ENCODE measurements around the gene OR6C74.

Gene OR6C74

DNA sequence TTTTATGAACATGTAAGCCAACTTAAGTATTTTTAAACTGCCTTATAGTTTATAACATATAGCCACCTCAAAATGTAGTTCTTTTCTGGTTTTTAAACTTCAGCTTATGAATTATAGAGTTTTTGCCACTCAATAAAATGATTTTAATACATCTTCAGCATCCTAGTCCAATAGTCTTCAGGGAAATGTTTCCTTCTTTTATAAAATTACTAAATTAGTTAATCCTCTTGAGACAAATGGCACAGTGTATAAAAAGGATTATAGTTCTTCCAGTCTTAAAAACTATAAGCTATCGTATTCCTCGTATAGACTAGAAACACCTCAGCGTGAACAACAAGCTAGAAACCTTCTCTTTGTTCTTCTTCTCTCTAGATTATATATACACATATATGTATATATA is at the start of gene OR6C74:
OR6C74 (plus strand) TSS at position 301 of the 400 bp plus-strand sequence. CDS start 2,679 bp downstream, outside the sequence.
- DNase-seq (ENCODE audit: low spot score): no peak

DNA sequence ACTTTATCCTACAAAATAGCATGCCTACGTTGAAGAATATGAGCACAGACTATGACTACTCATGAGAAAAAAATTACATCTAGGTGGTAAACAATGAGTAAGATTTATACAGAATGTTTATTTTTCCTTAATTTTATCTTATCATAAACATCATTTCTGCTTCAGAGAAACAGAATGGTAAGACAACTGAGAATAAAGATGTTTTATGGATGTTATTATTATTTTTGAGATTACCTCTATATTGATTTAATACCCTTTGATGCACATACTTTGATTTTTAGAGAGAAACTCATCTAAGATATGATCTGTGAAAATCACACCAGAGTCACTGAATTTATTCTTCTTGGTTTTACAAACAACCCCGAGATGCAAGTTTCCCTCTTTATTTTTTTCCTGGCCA is 23.7 kb upstream of the OR6C74 start, which contains the start of gene OR10A7:
OR10A7 (plus strand) TSS at position 301 of the 400 bp plus-strand sequence; CDS start at position 301, 0 bp downstream.
- DNase-seq (ENCODE audit: low spot score): no peak

DNA sequence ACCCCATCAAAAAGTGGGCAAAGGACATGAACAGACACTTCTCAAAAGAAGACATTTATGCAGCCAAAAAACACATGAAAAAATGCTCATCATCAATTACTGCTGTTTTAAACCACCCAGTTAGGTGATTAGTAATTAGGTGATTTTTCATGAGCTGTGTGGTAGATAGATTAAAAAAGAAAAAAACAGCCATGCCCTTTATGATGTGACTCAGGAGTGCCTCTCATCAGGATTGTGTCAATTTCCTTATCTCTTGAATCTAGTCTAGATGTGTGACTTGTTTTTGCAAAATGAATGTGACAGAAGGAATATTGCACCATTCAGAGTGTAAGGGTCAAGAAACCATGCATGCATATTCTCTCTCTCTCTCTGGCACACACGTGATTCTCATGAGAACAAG is 17.9 kb upstream of the OR6C74 start:
- no peak for DNase-seq (ENCODE audit: low spot score)

DNA sequence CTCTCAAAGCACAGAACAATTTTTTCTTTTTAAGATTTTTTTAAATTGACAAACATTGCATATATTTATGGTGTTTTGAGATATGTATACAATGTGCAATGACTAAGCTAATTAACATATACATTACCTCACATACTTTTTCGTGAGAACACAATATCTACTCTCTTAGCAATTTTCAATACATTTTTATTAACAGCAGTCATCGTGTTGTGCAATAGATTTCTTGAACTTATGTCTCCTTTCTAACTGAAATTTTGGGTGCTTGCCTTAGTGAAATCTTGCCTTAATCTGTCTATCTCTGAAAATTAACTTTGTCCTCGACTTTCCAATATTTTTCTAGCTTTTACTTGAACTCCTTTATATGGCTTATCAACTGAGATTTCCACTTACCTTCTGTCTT is 16.8 kb upstream of the OR6C74 start:
- no peak for DNase-seq (ENCODE audit: low spot score)

DNA sequence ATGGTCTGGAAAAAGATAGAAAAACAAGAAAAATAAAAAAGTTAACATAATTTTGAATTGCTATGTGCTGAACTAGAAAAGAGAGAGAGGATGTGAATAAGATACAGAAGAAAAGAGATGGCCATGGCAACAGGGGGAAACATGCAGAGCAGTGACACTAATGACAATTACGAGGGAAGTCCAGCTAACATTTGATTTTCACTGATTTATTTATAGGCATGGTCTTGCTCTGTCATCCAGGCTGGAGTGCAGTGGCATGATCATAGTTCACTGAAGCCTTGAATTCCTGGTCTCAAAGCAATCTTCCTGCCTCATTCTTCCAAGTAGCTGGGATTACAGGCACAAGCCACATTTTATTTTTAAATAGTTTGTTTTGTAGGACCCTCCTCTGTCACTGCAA is 1.8 kb downstream of the OR6C74 start:
- no peak for DNase-seq (ENCODE audit: low spot score)

DNA sequence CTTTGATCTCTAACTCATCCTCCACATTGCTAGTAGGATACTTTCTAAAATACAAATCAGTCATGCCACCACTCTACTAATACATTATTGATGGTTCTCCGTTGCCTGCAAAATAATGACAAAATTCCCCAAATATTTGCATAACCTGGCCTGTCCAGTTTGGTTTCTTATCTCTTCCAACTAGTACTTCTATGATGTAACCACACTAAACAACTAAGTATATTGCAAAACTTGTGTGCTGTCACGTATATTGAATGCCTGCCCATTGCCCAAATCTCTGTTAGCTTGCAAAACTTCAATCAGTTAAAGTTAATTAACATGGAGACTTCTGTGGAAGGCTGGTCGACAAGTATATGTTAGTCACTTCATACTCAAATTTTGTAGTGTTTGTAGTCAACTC is 6.5 kb downstream of the OR6C74 start:
- DNase-seq (ENCODE audit: low spot score): no peak

DNA sequence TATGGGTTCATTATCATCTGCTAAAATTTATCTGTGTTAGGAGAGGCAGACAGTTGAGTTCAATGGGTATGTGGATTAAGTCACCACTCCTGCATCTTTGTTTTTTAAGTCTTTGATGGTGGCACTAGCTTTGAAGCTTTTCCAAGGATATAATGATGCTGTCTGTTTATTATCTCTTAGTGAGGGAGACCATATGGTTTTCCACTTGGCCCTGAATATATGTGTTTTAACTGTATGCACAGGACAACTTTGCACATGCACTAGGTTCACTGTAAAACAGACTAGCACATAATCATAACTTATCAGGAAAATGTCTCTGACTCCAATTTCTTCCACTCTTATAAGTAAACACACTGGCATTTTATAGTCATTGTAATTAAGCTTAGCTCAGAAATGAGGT is 8.9 kb downstream of the OR6C74 start:
- no peak for DNase-seq (ENCODE audit: low spot score)

DNA sequence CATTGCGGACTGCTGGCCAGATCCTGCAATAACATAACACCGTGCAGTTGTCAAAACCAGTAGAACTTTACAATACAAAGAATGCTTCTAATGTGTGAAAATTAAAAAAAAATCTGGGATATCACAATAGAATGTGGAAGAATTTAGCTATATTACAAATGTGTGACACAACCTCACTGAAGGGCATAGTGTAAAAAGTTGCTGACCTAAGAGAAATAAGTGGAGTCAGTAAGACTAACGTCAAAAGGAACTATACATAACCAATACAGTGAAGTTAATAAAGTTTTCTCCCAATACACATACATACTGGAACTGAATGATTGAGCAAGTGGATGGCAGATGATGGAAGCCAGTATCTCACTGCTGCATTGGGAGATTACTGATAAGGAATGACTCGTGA is 12.4 kb downstream of the OR6C74 start:
- DNase-seq (ENCODE audit: low spot score): no peak

DNA sequence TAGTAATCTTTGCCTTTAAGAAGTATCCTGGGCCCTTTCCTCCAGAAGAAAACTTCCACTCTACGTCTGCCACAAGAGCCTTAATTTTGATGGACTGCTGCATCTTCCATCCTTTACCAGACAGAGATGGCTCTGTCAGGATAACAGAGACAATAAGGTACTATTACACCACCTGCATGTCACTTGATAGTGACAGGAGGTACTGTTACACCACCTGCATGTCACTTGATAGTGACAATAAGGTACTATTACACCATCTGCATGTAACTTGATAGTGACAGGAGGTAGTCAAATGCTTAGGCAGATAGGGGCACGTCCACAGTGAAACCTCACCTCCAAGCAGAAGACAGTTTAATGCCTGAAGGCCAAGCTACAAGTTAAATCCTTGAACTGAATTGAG is 13.9 kb downstream of the OR6C74 start:
- no peak for DNase-seq (ENCODE audit: low spot score)

DNA sequence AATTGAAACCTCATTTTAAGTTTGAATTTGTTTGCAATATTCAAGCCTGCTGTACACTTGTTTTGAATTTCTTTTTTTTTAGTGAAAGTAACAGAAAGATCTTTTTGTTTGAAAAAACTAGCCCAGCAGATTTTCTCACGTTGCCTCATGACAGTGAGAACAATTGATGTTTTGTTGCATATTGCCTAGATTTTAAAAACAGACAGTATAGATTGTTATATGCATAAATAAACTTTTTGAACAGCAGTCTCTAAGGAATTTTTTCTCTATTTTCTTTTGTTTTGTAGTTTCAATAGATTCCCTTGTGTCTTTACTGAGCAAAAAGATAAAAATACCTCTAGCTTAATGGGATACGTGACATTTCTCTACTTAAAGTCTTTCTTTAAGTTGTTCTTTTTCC is 36.6 kb downstream of the OR6C74 start:
- no peak for DNase-seq (ENCODE audit: low spot score)

DNA sequence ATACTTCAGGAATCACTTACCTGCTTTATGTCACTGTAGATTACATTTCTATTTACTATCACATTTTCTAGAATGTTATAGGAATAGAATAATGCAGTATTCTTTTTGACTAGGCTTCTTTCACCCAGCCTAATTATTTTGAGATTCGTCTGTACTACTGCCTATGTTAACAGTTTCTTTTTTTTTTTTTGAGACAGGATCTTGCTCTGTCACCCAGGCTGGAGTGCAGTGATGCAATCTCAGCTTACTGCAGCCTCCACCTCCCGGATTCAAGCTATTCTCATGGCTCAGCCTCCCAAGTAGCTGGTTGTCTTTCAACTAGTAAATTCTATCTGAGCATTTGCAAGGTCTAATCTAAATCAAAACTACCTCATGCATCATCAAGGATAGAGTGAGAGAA is 45.6 kb downstream of the OR6C74 start:
- DNase-seq (ENCODE audit: low spot score): no peak
